ENCODE results near the gene TNFSF12. TPM values are rescaled to one million over a fixed set of nuclear protein-coding genes. Genes with fewer than 3 reads are reported as not detected.
A peak's percentile ranks its signal among the peaks of the same experiment; 100 is the strongest.

TNFSF12 gene
- total and polyA plus RNA-seq, 9 donors: 13.2 to 35.9 (median 27.2) TPM

GRCh38 chr17:7538891-7539545, 9.8 kb upstream of the TNFSF12 start:
- H3K4me1 ChIP-seq (ENCODE audit: control insufficient read depth, insufficient read depth, low read length): no peaks in the 10 kb centered on the region
- peaks cover 2% of the 10 kb centered on the region for H3K27me3 ChIP-seq (ENCODE audit: control insufficient read depth, insufficient read depth, low read length)
- no peaks in the 10 kb centered on the region for H3K36me3 ChIP-seq (ENCODE audit: control insufficient read depth, insufficient read depth, low read length)
- DNase-seq: no peak
- WGBS (ENCODE audit: insufficient coverage): 48% methylated on average over 6 of the region's 11 CpGs
- no peak overlapping the region for H3K27ac ChIP-seq (ENCODE audit: low read length)
- no peak overlapping the region for H3K4me3 ChIP-seq (ENCODE audit: low read length)
- peaks cover 6% of the 10 kb centered on the region for H3K9me3 ChIP-seq (replicated peaks; ENCODE audit: control insufficient read depth, low read depth, low read length)

DNA sequence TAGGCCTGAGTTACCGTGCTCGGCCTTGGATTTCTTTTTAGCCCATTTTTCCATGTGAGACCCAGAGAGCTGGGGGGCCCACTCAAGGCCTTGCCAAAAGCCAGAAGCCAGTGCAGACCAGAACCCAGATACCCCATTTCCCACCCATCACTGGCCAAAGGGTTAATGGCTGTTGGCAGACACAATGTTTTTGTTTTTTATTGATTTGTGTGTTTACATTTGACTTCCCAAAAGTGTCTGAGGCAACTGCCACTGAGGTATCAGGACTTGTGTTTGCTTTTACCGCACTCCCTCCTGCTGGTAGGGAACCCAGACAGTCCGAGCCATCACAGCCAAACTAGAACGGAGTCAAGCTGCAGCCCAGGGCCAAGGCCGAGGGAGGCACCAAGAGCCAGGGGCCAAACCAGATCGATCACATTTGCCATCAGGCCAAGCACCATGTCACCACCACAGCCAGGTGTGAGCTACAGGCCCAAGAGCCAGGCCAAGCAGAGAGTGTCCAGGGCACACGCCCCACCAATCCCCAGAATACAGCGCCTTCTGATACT, 7.7 kb upstream of the TNFSF12 start:
- no peaks in the 10 kb centered on the region for H3K4me1 ChIP-seq (ENCODE audit: control insufficient read depth, insufficient read depth, low read length)
- 84% methylated on average over 7 of the region's 9 CpGs for WGBS (ENCODE audit: insufficient coverage)

GRCh38 chr17:7544911-7545310, 3.9 kb upstream of the TNFSF12 start:
- Histone ChIP-seq H3K36me3 (ENCODE audit: control insufficient read depth, insufficient read depth, low read length) (no peaks in the 10 kb centered on the region), H3K27ac (ENCODE audit: low read length) (no peak overlapping the region), H3K4me1 (ENCODE audit: control insufficient read depth, insufficient read depth, low read length) (peaks cover 11% of the 10 kb centered on the region), H3K9me3 (replicated peaks; ENCODE audit: control insufficient read depth, low read depth, low read length) (no peaks in the 10 kb centered on the region), H3K4me3 (ENCODE audit: low read length) (no peak overlapping the region), H3K27me3 (ENCODE audit: control insufficient read depth, insufficient read depth, low read length) (no peaks in the 10 kb centered on the region)
- 80% methylated on average over 1 of the region's 6 CpGs for WGBS (ENCODE audit: insufficient coverage)
- peak; percentile 32 for DNase-seq

More for the DNA sequence above, 7.7 kb upstream of the TNFSF12 start:
- no peak overlapping the region for H3K27ac ChIP-seq (ENCODE audit: low read length)
- peaks cover 2% of the 10 kb centered on the region for H3K27me3 ChIP-seq (ENCODE audit: control insufficient read depth, insufficient read depth, low read length)
- H3K4me3 ChIP-seq (ENCODE audit: low read length): no peak overlapping the region
- H3K9me3 ChIP-seq (replicated peaks; ENCODE audit: control insufficient read depth, low read depth, low read length): peaks cover 6% of the 10 kb centered on the region
- no peaks in the 10 kb centered on the region for H3K36me3 ChIP-seq (ENCODE audit: control insufficient read depth, insufficient read depth, low read length)
- DNase-seq: no peak

DNA sequence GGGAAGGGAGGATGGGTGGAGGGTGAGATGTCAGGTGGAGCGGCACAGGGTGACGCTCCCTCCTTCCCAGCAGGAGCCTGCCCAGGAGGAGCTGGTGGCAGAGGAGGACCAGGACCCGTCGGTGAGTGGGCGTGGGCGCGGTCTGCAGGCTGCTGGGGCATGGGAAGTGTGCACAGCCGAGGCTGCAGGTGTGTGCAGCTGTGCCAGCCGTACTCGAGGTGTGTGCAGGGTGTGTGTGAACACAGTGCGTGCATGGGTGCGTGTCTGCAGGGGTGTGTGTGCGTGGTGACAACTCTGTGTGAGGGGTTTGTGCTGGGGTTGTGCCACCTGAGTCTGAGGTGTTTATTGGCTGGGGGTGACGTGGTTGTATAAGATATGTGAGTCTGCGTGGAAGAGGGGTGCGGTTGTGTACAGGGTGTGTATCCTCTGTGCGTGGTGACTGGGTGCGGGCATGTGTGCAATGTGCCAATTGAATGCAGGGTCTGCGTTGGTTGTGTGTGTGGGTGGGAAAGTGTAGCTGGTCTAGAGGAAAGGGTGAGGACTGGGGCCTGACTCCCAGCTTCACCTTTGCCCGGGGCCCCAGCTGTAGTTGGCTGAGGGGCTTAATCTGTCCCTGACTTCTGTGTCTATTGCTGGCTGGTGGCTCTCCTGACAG, 670 bp downstream of the TNFSF12 start:
- DNase-seq: no peak
- 38% methylated on average over 20 of the region's 20 CpGs for WGBS (ENCODE audit: insufficient coverage)
- H3K9me3 ChIP-seq (replicated peaks; ENCODE audit: control insufficient read depth, low read depth, low read length): no peaks in the 10 kb centered on the region
- H3K4me3 ChIP-seq (ENCODE audit: low read length): peak overlapping the region; percentile 72
- H3K4me1 ChIP-seq (ENCODE audit: control insufficient read depth, insufficient read depth, low read length): peaks cover 19% of the 10 kb centered on the region
- peaks cover 6% of the 10 kb centered on the region for H3K36me3 ChIP-seq (ENCODE audit: control insufficient read depth, insufficient read depth, low read length)
- peak overlapping the region; percentile 79 for H3K27ac ChIP-seq (ENCODE audit: low read length)
- no peaks in the 10 kb centered on the region for H3K27me3 ChIP-seq (ENCODE audit: control insufficient read depth, insufficient read depth, low read length)

GRCh38 chr17:7550344-7550743, 1.5 kb downstream of the TNFSF12 start:
- H3K36me3 ChIP-seq (ENCODE audit: control insufficient read depth, insufficient read depth, low read length): peaks cover 6% of the 10 kb centered on the region
- DNase-seq: no peak
- no peaks in the 10 kb centered on the region for H3K27me3 ChIP-seq (ENCODE audit: control insufficient read depth, insufficient read depth, low read length)
- H3K9me3 ChIP-seq (replicated peaks; ENCODE audit: control insufficient read depth, low read depth, low read length): no peaks in the 10 kb centered on the region
- peaks cover 19% of the 10 kb centered on the region for H3K4me1 ChIP-seq (ENCODE audit: control insufficient read depth, insufficient read depth, low read length)
- WGBS (ENCODE audit: insufficient coverage): 65% methylated on average over 4 of the region's 6 CpGs
- H3K4me3 ChIP-seq (ENCODE audit: low read length): no peak overlapping the region
- peak overlapping the region; percentile 29 for H3K27ac ChIP-seq (ENCODE audit: low read length)

- 75% methylated on average over 1 of the region's 4 CpGs for WGBS (ENCODE audit: insufficient coverage)
- H3K27me3 ChIP-seq (ENCODE audit: control insufficient read depth, insufficient read depth, low read length): no peaks in the 10 kb centered on the region
- no peak overlapping the region for H3K4me3 ChIP-seq (ENCODE audit: low read length)
- peaks cover 6% of the 10 kb centered on the region for H3K36me3 ChIP-seq (ENCODE audit: control insufficient read depth, insufficient read depth, low read length)
- H3K4me1 ChIP-seq (ENCODE audit: control insufficient read depth, insufficient read depth, low read length): peaks cover 19% of the 10 kb centered on the region
- DNase-seq: no peak
- H3K9me3 ChIP-seq (replicated peaks; ENCODE audit: control insufficient read depth, low read depth, low read length): no peaks in the 10 kb centered on the region
- H3K27ac ChIP-seq (ENCODE audit: low read length): no peak overlapping the region
Measured at GRCh38 chr17:7551396-7551795, 2.5 kb downstream of the TNFSF12 start.

DNA sequence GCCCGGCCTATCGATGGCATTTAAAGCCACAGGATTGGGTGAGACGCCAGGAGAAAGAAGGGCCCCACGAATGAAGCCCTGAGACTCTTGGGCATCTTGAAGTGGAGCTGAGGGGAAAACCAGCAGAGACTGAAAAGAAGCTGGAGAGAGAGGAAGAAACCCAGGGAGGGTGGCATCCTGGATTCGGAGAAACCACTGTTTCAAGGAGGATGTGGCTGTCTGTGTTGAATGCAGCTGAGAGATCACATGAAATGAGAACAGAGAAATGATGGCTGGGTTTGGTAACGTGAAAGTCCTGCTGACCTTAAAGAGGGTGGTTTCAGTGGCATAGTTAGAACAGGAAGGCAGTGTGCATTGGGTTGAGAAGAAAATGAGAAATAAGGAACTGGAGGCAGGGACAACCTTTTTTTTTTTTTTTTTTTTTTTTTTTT, 3.8 kb downstream of the TNFSF12 start:
- 78% methylated on average over 6 of the region's 6 CpGs for WGBS (ENCODE audit: insufficient coverage)
- peak; percentile 74 for DNase-seq
- H3K36me3 ChIP-seq (ENCODE audit: control insufficient read depth, insufficient read depth, low read length): peaks cover 6% of the 10 kb centered on the region
- peaks cover 27% of the 10 kb centered on the region for H3K4me1 ChIP-seq (ENCODE audit: control insufficient read depth, insufficient read depth, low read length)
- H3K4me3 ChIP-seq (ENCODE audit: low read length): no peak overlapping the region
- H3K27ac ChIP-seq (ENCODE audit: low read length): peak overlapping the region; percentile 35
- H3K27me3 ChIP-seq (ENCODE audit: control insufficient read depth, insufficient read depth, low read length): no peaks in the 10 kb centered on the region
- H3K9me3 ChIP-seq (replicated peaks; ENCODE audit: control insufficient read depth, low read depth, low read length): no peaks in the 10 kb centered on the region

GRCh38 chr17:7553356-7553755, 4.5 kb downstream of the TNFSF12 start:
- WGBS (ENCODE audit: insufficient coverage): no CpG with 5 or more reads among the region's 1 CpG
- DNase-seq: no peak
- Histone ChIP-seq H3K4me3 (ENCODE audit: low read length) (no peak overlapping the region), H3K4me1 (ENCODE audit: control insufficient read depth, insufficient read depth, low read length) (peaks cover 32% of the 10 kb centered on the region), H3K9me3 (replicated peaks; ENCODE audit: control insufficient read depth, low read depth, low read length) (no peaks in the 10 kb centered on the region), H3K27me3 (ENCODE audit: control insufficient read depth, insufficient read depth, low read length) (no peaks in the 10 kb centered on the region), H3K27ac (ENCODE audit: low read length) (peak overlapping the region; percentile 7), H3K36me3 (ENCODE audit: control insufficient read depth, insufficient read depth, low read length) (peaks cover 6% of the 10 kb centered on the region)

GRCh38 chr17:7555320-7555948, 6.6 kb downstream of the TNFSF12 start:
- DNase-seq: no peak
- 22% methylated on average over 10 of the region's 10 CpGs for WGBS (ENCODE audit: insufficient coverage)
- peak overlapping the region; percentile 20 for H3K27ac ChIP-seq (ENCODE audit: low read length)

DNA sequence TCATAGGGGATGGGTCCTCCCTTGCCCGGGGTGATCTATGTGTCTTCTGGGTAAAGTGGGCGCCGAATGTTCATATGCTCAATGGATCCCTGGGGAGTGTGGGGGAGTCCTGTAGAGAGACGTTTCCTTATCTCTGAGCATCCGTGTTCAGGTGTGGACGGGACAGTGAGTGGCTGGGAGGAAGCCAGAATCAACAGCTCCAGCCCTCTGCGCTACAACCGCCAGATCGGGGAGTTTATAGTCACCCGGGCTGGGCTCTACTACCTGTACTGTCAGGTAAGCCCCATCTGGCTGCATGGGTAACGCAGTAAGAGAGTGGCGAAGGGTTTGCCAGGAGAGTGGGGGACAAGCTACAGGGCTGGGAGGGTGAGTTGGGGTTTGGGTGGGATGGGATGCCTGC, 7.8 kb downstream of the TNFSF12 start:
- Histone ChIP-seq H3K27ac (ENCODE audit: low read length) (no peak overlapping the region), H3K9me3 (replicated peaks; ENCODE audit: control insufficient read depth, low read depth, low read length) (no peaks in the 10 kb centered on the region), H3K4me1 (ENCODE audit: control insufficient read depth, insufficient read depth, low read length) (peaks cover 40% of the 10 kb centered on the region), H3K36me3 (ENCODE audit: control insufficient read depth, insufficient read depth, low read length) (no peaks in the 10 kb centered on the region), H3K27me3 (ENCODE audit: control insufficient read depth, insufficient read depth, low read length) (no peaks in the 10 kb centered on the region), H3K4me3 (ENCODE audit: low read length) (no peak overlapping the region)
- no peak for DNase-seq
- WGBS (ENCODE audit: insufficient coverage): 89% methylated on average over 11 of the region's 12 CpGs

More at GRCh38 chr17:7555320-7555948, 6.6 kb downstream of the TNFSF12 start:
- Histone ChIP-seq H3K36me3 (ENCODE audit: control insufficient read depth, insufficient read depth, low read length) (peaks cover 6% of the 10 kb centered on the region), H3K4me1 (ENCODE audit: control insufficient read depth, insufficient read depth, low read length) (peaks cover 38% of the 10 kb centered on the region), H3K9me3 (replicated peaks; ENCODE audit: control insufficient read depth, low read depth, low read length) (no peaks in the 10 kb centered on the region), H3K27me3 (ENCODE audit: control insufficient read depth, insufficient read depth, low read length) (no peaks in the 10 kb centered on the region), H3K4me3 (ENCODE audit: low read length) (no peak overlapping the region)
